CD4-positive, alpha-beta T cell treated with Interleukin-10 for 1 hour (primary cell): ENCODE data around the gene NDFIP2.
A peak's percentile ranks its signal among the peaks of the same experiment; 100 is the strongest.

ENCODE experiments used
- DNase-seq: peaks from one replicate; pipeline ENCODE4 v3.0.0-alpha.2; 2020

The NDFIP2 gene

GRCh38 chr13:79480954-79481684 is at the start of gene NDFIP2:
TSS of gene NDFIP2 (plus strand) at chr13:79481155. CDS start at chr13:79481204, 49 bp downstream.
- peak; percentile 88 for DNase-seq

- no peak for DNase-seq
Observed at GRCh38 chr13:79432086-79432485, 48.9 kb upstream of the NDFIP2 start.

- no peak for DNase-seq
Observed at GRCh38 chr13:79432992-79433391, 48.0 kb upstream of the NDFIP2 start.

- DNase-seq, result no peak
Observed at GRCh38 chr13:79434556-79434955, 46.4 kb upstream of the NDFIP2 start.

GRCh38 chr13:79435561-79435990 is 45.4 kb upstream of the NDFIP2 start:
- no peak for DNase-seq

GRCh38 chr13:79439275-79439674 is 41.7 kb upstream of the NDFIP2 start:
- no peak for DNase-seq

- DNase-seq, result no peak
Observed at GRCh38 chr13:79440958-79441528, 39.9 kb upstream of the NDFIP2 start.

GRCh38 chr13:79442221-79442620 is 38.7 kb upstream of the NDFIP2 start:
- no peak for DNase-seq

- no peak for DNase-seq
Observed at GRCh38 chr13:79442706-79443105, 38.2 kb upstream of the NDFIP2 start.

GRCh38 chr13:79445968-79446645 is 34.8 kb upstream of the NDFIP2 start:
- no peak for DNase-seq

- no peak for DNase-seq
Observed at GRCh38 chr13:79447141-79447540, 33.8 kb upstream of the NDFIP2 start.

- no peak for DNase-seq
Observed at GRCh38 chr13:79447741-79448140, 33.2 kb upstream of the NDFIP2 start.

- peak; percentile 15 for DNase-seq
Observed at GRCh38 chr13:79448413-79448812, 32.5 kb upstream of the NDFIP2 start.

- no peak for DNase-seq
Observed at GRCh38 chr13:79450110-79450509, 30.8 kb upstream of the NDFIP2 start.

- DNase-seq, result peak; percentile 84
Observed at GRCh38 chr13:79451500-79451962, 29.4 kb upstream of the NDFIP2 start.

GRCh38 chr13:79452239-79452913 is 28.6 kb upstream of the NDFIP2 start:
- DNase-seq, result no peak

- DNase-seq, result no peak
Observed at GRCh38 chr13:79455331-79455730, 25.6 kb upstream of the NDFIP2 start.

- DNase-seq, result no peak
Observed at GRCh38 chr13:79456051-79456450, 24.9 kb upstream of the NDFIP2 start.

GRCh38 chr13:79456656-79457365 is 24.1 kb upstream of the NDFIP2 start:
- no peak for DNase-seq

- DNase-seq, result no peak
Observed at GRCh38 chr13:79457390-79457789, 23.6 kb upstream of the NDFIP2 start.

GRCh38 chr13:79457948-79458347 is 23.0 kb upstream of the NDFIP2 start:
- peak; percentile 26 for DNase-seq

GRCh38 chr13:79458436-79458835 is 22.5 kb upstream of the NDFIP2 start:
- DNase-seq, result no peak

GRCh38 chr13:79459906-79460305 is 21.0 kb upstream of the NDFIP2 start:
- no peak for DNase-seq
